HEK293T (cell line): ENCODE results near the gene DSP.

Experiments
- BHLHE40 ChIP-seq: fragments of 450-650 bp; IDR thresholded peaks from 2 replicates; pipeline ENCODE4 v1.6.1; 2016; ENCODE audit warnings: mild to moderate bottlenecking, moderate library complexity, borderline replicate concordance
- CTBP1 ChIP-seq: fragments of 450-650 bp; IDR thresholded peaks from 2 replicates; pipeline ENCODE4 v1.6.1; 2016; ENCODE audit warnings: borderline replicate concordance
- ELF4 ChIP-seq: fragments of 450-650 bp; IDR thresholded peaks from 2 replicates; pipeline ENCODE4 v1.6.1; 2017; ENCODE audit warnings: antibody characterized with exemption
- FOXA1 ChIP-seq: fragments of 450-650 bp; IDR thresholded peaks from 2 replicates; pipeline ENCODE4 v1.6.1; 2016; ENCODE audit warnings: mild to moderate bottlenecking
- FOXK2 ChIP-seq: fragments of 450-650 bp; IDR thresholded peaks from 2 replicates; pipeline ENCODE4 v1.6.1; 2016; ENCODE audit warnings: mild to moderate bottlenecking
- FOXM1 ChIP-seq: fragments of 450-650 bp; IDR thresholded peaks from 2 replicates; pipeline ENCODE4 v1.6.1; 2017; ENCODE audit warnings: mild to moderate bottlenecking, borderline replicate concordance
- HDGF ChIP-seq: fragments of 450-650 bp; IDR thresholded peaks from 2 replicates; pipeline ENCODE4 v1.6.1; 2017; ENCODE audit warnings: antibody characterized with exemption, borderline replicate concordance
- LEF1 ChIP-seq: fragments of 450-650 bp; IDR thresholded peaks from 2 replicates; pipeline ENCODE4 v1.6.1; 2017; ENCODE audit warnings: mild to moderate bottlenecking, borderline replicate concordance
- NFRKB ChIP-seq: fragments of 450-650 bp; IDR thresholded peaks from 2 replicates; pipeline ENCODE4 v1.6.1; 2016; ENCODE audit warnings: mild to moderate bottlenecking, moderate library complexity
- PKNOX1 ChIP-seq: fragments of 450-650 bp; IDR thresholded peaks from 2 replicates; pipeline ENCODE4 v1.6.1; 2016
- SP1 ChIP-seq: fragments of 450-650 bp; IDR thresholded peaks from 2 replicates; pipeline ENCODE4 v1.6.1; 2017
- SUZ12 ChIP-seq: fragments of 450-650 bp; IDR thresholded peaks from 2 replicates; pipeline ENCODE4 v1.6.1; 2016; ENCODE audit warnings: mild to moderate bottlenecking
- TARDBP ChIP-seq: fragments of 450-650 bp; IDR thresholded peaks from 2 replicates; pipeline ENCODE4 v1.6.1; 2016
- ZNF384 ChIP-seq: fragments of 450-650 bp; IDR thresholded peaks from 2 replicates; pipeline ENCODE4 v1.6.1; 2016

GRCh38 chr6:7604506-7604905 lies 63.0 kb downstream of the DSP start:
- no peak for TF ChIP-seq SUZ12
- TF ChIP-seq FOXM1: no peak
- no peak for TF ChIP-seq HDGF
- no peak for TF ChIP-seq ELF4
- TF ChIP-seq PKNOX1: no peak
- no peak for TF ChIP-seq FOXA1
- TF ChIP-seq SP1: no peak
- TF ChIP-seq CTBP1: no peak
- no peak for TF ChIP-seq FOXK2
- no peak for TF ChIP-seq ZNF384
- TF ChIP-seq BHLHE40: no peak
- TF ChIP-seq NFRKB: no peak
- no peak for TF ChIP-seq TARDBP
- TF ChIP-seq LEF1: no peak
